ENCODE results near the gene FNIP2.

- TF ChIP-seq CTCF (IDR thresholded peaks at IDR 0.05) (no peak), POLR2A (IDR thresholded peaks at IDR 0.05) (no peak)
These were observed 19.1 kb downstream of the FNIP2 start for GRCh38 chr4:158787709-158788475.

Data from testis (tissue), 2 donors.